ENCODE data around the gene DCDC1.

The DCDC1 gene

DNA sequence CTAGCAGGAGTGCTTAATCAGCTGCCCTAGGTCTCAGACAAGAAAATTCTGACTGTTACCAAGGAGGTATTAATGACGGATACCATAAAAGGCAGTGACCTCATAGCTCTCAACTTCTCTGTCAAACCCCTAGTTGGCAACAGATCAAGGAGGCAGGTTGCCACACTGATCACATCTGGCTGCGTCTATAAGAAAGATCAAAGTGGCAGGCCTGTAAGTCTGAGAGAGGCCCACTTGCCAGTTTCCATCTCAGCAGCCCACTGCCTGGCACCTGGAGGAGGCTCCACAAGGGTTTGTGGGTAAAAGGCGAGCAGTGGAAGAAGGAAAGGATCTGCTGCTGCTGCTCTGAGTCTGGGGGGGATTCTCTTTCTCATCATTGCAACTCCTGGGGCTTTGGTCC is 543.8 kb downstream of the DCDC1 start:
- in situ Hi-C loops (cut with MboI; ENCODE audit: low sequenced_read_pairs) = no loop called here
- DNase-seq (ENCODE audit: low spot score in 2 of 2) = no peak

DNA sequence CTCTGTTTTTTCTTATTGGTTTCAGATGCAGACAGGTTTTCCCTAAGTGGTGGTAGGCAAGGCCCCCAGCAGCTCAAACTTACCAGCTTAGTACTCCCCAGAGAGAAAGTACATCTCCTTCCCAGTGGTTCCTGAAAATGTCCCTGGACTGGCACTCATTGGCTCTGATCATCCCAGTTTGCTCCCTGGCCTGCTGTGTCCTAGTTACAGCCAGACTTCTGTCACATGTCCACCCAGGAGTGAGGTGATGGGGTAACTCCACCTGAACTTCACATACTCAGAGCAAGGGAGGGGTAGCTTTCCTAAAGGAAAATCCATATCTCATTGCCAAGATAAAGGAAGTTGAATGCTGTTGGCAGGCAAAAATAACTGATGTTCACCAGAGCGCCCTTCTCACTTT is 546.4 kb downstream of the DCDC1 start:
- Histone ChIP-seq H3K9me3 (no peaks in the 10 kb centered on the region), H3K36me3 (replicated peaks) (no peaks in the 10 kb centered on the region), H3K27me3 (ENCODE audit: low read depth) (no peaks in the 10 kb centered on the region), H3K4me1 (no peaks in the 10 kb centered on the region), H3K4me3 (no peak overlapping the region)
- DNase-seq (ENCODE audit: low spot score in 2 of 2) = no peak
- in situ Hi-C loops (cut with MboI; ENCODE audit: low sequenced_read_pairs) = no loop called here

More for the DNA sequence above, 543.8 kb downstream of the DCDC1 start:
- Histone ChIP-seq H3K27me3 (ENCODE audit: low read depth) (no peaks in the 10 kb centered on the region), H3K4me1 (no peaks in the 10 kb centered on the region), H3K9me3 (no peaks in the 10 kb centered on the region), H3K36me3 (replicated peaks) (no peaks in the 10 kb centered on the region), H3K4me3 (no peak overlapping the region)

DNA sequence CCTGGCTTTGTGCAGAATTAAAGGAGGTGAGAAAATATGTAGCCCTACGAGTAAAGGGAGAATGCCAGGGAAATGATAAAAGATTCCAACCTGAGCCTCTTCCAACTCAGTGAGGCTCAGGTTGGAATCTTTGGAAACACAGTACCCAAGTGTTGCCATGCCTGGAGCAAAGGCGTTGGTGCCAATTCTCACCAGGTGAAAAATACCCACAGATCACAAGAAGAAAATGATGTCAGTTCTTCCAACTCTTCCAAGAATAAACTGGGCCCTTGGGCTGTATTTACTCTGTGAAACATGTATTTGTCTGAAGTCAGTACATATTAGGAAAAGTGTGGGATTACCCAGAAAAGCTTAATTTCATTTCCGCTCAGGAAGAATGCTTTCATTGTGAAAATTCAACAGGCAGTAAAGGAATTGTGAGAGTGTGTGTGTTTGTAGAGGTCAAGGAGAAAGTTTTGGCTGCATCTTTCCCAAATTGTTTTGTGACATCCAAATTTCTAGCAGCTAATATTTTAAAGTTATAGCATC is 548.0 kb downstream of the DCDC1 start:
- DNase-seq (ENCODE audit: low spot score in 2 of 2) = no peak
- in situ Hi-C loops (cut with MboI; ENCODE audit: low sequenced_read_pairs) = no loop called here
- H3K9me3 ChIP-seq = no peaks in the 10 kb centered on the region
- no peaks in the 10 kb centered on the region for H3K4me1 ChIP-seq
- no peaks in the 10 kb centered on the region for H3K36me3 ChIP-seq (replicated peaks)
- H3K27me3 ChIP-seq (ENCODE audit: low read depth) = no peaks in the 10 kb centered on the region
- no peak overlapping the region for H3K4me3 ChIP-seq

- Histone ChIP-seq H3K4me3 (no peak overlapping the region), H3K9me3 (no peaks in the 10 kb centered on the region), H3K4me1 (no peaks in the 10 kb centered on the region), H3K36me3 (replicated peaks) (no peaks in the 10 kb centered on the region), H3K27me3 (ENCODE audit: low read depth) (peaks cover 3% of the 10 kb centered on the region; the same call in 1 of the 2 replicates)
- in situ Hi-C loops (cut with MboI; ENCODE audit: low sequenced_read_pairs) = no loop called here
- no peak for DNase-seq (ENCODE audit: low spot score in 2 of 2)
Measured at GRCh38 chr11:30818721-30819120, 550.8 kb downstream of the DCDC1 start.

DNA sequence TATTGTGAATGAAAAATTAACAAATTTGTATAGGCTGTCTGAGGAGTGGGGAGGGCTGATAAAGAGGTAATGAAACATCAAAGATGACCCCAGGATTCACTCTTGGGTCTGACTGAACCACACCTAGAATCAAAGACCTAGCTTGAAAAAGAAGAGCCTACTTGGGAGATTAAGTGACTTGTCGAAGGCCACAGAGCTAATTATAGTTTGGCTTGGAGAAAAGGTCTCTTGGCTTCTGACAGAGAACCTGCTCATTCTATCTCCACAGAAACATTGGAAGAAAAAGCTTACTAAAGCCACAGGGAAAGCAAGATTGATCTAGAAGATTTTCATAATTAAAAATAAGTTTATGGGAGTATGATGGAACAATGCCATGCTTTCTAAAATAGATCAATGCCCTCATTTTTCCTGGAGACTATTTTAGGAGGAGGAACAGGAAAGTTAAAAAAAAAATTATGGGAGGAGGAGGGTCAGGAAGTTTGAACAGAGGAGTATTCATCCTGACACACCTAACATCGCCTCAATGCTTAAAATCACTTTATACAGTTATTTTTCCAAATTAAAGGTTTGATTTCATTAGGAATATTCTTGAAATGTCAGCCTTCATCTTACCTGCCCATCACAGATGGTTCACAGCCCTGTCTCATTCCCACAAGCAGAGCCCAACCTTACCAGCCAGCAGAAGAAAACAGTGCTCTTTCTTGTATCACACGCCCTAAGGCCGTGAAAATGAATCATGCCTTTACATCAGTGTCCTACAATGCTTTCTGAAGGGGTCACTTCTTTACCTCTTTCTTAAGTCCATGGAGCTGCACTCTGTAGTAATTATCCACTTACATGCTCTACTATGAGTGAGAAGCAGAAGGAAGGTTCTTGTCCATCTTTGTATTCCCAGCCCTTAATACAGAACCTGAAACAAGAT is 552.3 kb downstream of the DCDC1 start:
- no peak overlapping the region for H3K4me3 ChIP-seq
- in situ Hi-C loops (cut with MboI; ENCODE audit: low sequenced_read_pairs) = no loop called here
- DNase-seq (ENCODE audit: low spot score in 2 of 2) = no peak
- no peaks in the 10 kb centered on the region for H3K4me1 ChIP-seq
- H3K9me3 ChIP-seq = no peaks in the 10 kb centered on the region
- H3K27me3 ChIP-seq (ENCODE audit: low read depth) = peaks cover 3% of the 10 kb centered on the region; the same call in 1 of the 2 replicates
- no peaks in the 10 kb centered on the region for H3K36me3 ChIP-seq (replicated peaks)

- H3K36me3 ChIP-seq (replicated peaks) = no peaks in the 10 kb centered on the region
- DNase-seq (ENCODE audit: low spot score in 2 of 2) = no peak
- in situ Hi-C loops (cut with MboI; ENCODE audit: low sequenced_read_pairs) = no loop called here
Measured at GRCh38 chr11:30815619-30816018, 553.9 kb downstream of the DCDC1 start.

GRCh38 chr11:30814737-30815136 is 554.8 kb downstream of the DCDC1 start:
- in situ Hi-C loops (cut with MboI; ENCODE audit: low sequenced_read_pairs) = no loop called here
- H3K9me3 ChIP-seq = no peaks in the 10 kb centered on the region
- H3K36me3 ChIP-seq (replicated peaks) = no peaks in the 10 kb centered on the region
- no peak for DNase-seq (ENCODE audit: low spot score in 2 of 2)
- H3K27me3 ChIP-seq (ENCODE audit: low read depth) = peaks cover 3% of the 10 kb centered on the region; the same call in 1 of the 2 replicates
- H3K4me1 ChIP-seq = no peaks in the 10 kb centered on the region
- no peak overlapping the region for H3K4me3 ChIP-seq

More at GRCh38 chr11:30815619-30816018, 553.9 kb downstream of the DCDC1 start:
- Histone ChIP-seq H3K4me1 (no peaks in the 10 kb centered on the region), H3K4me3 (no peak overlapping the region), H3K27me3 (ENCODE audit: low read depth) (peaks cover 3% of the 10 kb centered on the region; the same call in 1 of the 2 replicates), H3K9me3 (no peaks in the 10 kb centered on the region)
